ENCODE data around the gene FGF4.

Gene FGF4

GRCh38 chr11:69807106-69807815, 32.1 kb upstream of the FGF4 start:
- no peak for FAIRE-seq

- FAIRE-seq: no peak
Measured at GRCh38 chr11:69804769-69805508, 29.8 kb upstream of the FGF4 start.

GRCh38 chr11:69803604-69804218, 28.6 kb upstream of the FGF4 start:
- FAIRE-seq: no peak

GRCh38 chr11:69803022-69803421, 27.9 kb upstream of the FGF4 start:
- no peak for FAIRE-seq

- no peak for FAIRE-seq
Measured at GRCh38 chr11:69802590-69802989, 27.4 kb upstream of the FGF4 start.

GRCh38 chr11:69801513-69802335, 26.6 kb upstream of the FGF4 start:
- no peak for FAIRE-seq

- FAIRE-seq: no peak
Measured at GRCh38 chr11:69800278-69800677, 25.1 kb upstream of the FGF4 start.

- no peak for FAIRE-seq
Measured at GRCh38 chr11:69799582-69799981, 24.4 kb upstream of the FGF4 start.

- no peak for FAIRE-seq
Measured at GRCh38 chr11:69799097-69799496, 24.0 kb upstream of the FGF4 start.

GRCh38 chr11:69797737-69798528, 22.8 kb upstream of the FGF4 start:
- no peak for FAIRE-seq

GRCh38 chr11:69797156-69797555, 22.0 kb upstream of the FGF4 start:
- no peak for FAIRE-seq

GRCh38 chr11:69796063-69796462, 20.9 kb upstream of the FGF4 start:
- FAIRE-seq: no peak

- no peak for FAIRE-seq
Measured at GRCh38 chr11:69791276-69792180, 16.4 kb upstream of the FGF4 start.

GRCh38 chr11:69788956-69789355, 13.8 kb upstream of the FGF4 start:
- FAIRE-seq: no peak

GRCh38 chr11:69787906-69788305, 12.8 kb upstream of the FGF4 start:
- no peak for FAIRE-seq

GRCh38 chr11:69787457-69787856, 12.3 kb upstream of the FGF4 start:
- FAIRE-seq: no peak

GRCh38 chr11:69781241-69781640, 6.1 kb upstream of the FGF4 start:
- no peak for FAIRE-seq

- no peak for FAIRE-seq
Measured at GRCh38 chr11:69778373-69778772, 3.2 kb upstream of the FGF4 start.

GRCh38 chr11:69774354-69775162, 583 bp downstream of the FGF4 start:
- no peak for FAIRE-seq
